GM23338 (cell line): ENCODE results near the gene GNMT.

Experiments used
- CREB1 ChIP-seq: fragments of 250-450 bp; sonication (Bioruptor Pico); IDR thresholded peaks from 2 replicates; pipeline ENCODE4 v1.5.0; 2020; ENCODE audit warnings: low read depth, mild to moderate bottlenecking, moderate library complexity
- EZH2 ChIP-seq: fragments of 200-600 bp; sonication (generic); IDR thresholded peaks from one replicate; pipeline ENCODE4 v1.8.0; 2017; ENCODE audit warnings: antibody characterized with exemption, mild to moderate bottlenecking, low read depth; ENCODE audit not compliant: unreplicated experiment
- EZH2phosphoT487 ChIP-seq: fragments of 200-600 bp; sonication (generic); IDR thresholded peaks from one replicate; pipeline ENCODE4 v1.8.1; 2018; ENCODE audit warnings: antibody characterized with exemption; ENCODE audit not compliant: unreplicated experiment
- JUNB ChIP-seq: IDR thresholded peaks from one replicate; pipeline ENCODE4 v1.6.1; 2016; ENCODE audit warnings: antibody characterized with exemption; ENCODE audit not compliant: unreplicated experiment
- NANOG ChIP-seq: IDR thresholded peaks from 2 replicates; pipeline ENCODE4 v1.6.1; 2016; ENCODE audit warnings: antibody characterized with exemption, borderline replicate concordance
- POLR2AphosphoS5 ChIP-seq: IDR thresholded peaks from 2 replicates; pipeline ENCODE4 v1.6.1; 2016; ENCODE audit warnings: antibody characterized with exemption, low read depth
- ZNF114 ChIP-seq: fragments of 250-450 bp; sonication (Bioruptor Pico); IDR thresholded peaks from 2 replicates; pipeline ENCODE4 v1.5.0; 2020; ENCODE audit warnings: mild to moderate bottlenecking, moderate library complexity
- ZNF331 ChIP-seq: fragments of 250-450 bp; sonication (Bioruptor Pico); IDR thresholded peaks from 2 replicates; pipeline ENCODE4 v1.5.0; 2020; ENCODE audit warnings: low read depth, mild to moderate bottlenecking, moderate library complexity
- TF ChIP-seq, protein P1 (sequence below), 2 experiments: fragments of 200-600 bp in 1 of 2; sonication (generic) in 1 of 2; conservative IDR thresholded peaks; 2 replicates each; pipeline versions ENCODE4 v1.5.1 to v1.6.1; 2016 to 2017; ENCODE audit warnings: antibody characterized with exemption in 2 of 2, low read depth in 2 of 2, mild to moderate bottlenecking in 2 of 2, moderate library complexity in 1 of 2
- TF ChIP-seq, protein P2 (sequence below): IDR thresholded peaks from one replicate; pipeline ENCODE4 v1.6.1; 2018; ENCODE audit warnings: antibody characterized with exemption; ENCODE audit not compliant: unreplicated experiment
- TF ChIP-seq, protein P3 (sequence below): IDR thresholded peaks from 2 replicates; pipeline ENCODE4 v1.6.1; 2016; ENCODE audit warnings: antibody characterized with exemption

DNA sequence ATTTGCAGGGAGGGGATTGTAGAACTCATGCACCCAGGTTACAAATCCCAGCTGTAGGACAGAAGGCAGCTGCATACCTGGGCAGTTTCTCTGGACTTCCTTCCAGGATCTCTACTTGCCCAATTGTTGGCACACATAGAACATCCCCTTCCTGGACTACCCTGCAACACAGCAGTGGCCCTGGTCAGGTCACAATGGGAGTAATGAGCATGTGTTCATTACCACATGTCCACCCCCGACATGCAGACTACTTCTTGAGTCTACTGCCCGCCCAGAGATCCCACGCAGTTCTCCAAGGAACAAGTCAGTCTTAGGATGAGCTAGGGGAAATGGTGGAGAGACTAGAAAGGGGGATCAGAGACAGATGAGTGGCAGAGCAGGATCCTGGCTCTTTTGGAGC is 13.4 kb downstream of the GNMT start:
- no peak for TF ChIP-seq EZH2
- TF ChIP-seq, protein P1, sequence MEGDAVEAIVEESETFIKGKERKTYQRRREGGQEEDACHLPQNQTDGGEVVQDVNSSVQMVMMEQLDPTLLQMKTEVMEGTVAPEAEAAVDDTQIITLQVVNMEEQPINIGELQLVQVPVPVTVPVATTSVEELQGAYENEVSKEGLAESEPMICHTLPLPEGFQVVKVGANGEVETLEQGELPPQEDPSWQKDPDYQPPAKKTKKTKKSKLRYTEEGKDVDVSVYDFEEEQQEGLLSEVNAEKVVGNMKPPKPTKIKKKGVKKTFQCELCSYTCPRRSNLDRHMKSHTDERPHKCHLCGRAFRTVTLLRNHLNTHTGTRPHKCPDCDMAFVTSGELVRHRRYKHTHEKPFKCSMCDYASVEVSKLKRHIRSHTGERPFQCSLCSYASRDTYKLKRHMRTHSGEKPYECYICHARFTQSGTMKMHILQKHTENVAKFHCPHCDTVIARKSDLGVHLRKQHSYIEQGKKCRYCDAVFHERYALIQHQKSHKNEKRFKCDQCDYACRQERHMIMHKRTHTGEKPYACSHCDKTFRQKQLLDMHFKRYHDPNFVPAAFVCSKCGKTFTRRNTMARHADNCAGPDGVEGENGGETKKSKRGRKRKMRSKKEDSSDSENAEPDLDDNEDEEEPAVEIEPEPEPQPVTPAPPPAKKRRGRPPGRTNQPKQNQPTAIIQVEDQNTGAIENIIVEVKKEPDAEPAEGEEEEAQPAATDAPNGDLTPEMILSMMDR (conservative IDR thresholded peaks at IDR 0.05; ENCODE audit: low read depth in 2 of 2): no peak
- no peak for TF ChIP-seq POLR2AphosphoS5
- TF ChIP-seq EZH2phosphoT487: no peak
- TF ChIP-seq, protein P2, sequence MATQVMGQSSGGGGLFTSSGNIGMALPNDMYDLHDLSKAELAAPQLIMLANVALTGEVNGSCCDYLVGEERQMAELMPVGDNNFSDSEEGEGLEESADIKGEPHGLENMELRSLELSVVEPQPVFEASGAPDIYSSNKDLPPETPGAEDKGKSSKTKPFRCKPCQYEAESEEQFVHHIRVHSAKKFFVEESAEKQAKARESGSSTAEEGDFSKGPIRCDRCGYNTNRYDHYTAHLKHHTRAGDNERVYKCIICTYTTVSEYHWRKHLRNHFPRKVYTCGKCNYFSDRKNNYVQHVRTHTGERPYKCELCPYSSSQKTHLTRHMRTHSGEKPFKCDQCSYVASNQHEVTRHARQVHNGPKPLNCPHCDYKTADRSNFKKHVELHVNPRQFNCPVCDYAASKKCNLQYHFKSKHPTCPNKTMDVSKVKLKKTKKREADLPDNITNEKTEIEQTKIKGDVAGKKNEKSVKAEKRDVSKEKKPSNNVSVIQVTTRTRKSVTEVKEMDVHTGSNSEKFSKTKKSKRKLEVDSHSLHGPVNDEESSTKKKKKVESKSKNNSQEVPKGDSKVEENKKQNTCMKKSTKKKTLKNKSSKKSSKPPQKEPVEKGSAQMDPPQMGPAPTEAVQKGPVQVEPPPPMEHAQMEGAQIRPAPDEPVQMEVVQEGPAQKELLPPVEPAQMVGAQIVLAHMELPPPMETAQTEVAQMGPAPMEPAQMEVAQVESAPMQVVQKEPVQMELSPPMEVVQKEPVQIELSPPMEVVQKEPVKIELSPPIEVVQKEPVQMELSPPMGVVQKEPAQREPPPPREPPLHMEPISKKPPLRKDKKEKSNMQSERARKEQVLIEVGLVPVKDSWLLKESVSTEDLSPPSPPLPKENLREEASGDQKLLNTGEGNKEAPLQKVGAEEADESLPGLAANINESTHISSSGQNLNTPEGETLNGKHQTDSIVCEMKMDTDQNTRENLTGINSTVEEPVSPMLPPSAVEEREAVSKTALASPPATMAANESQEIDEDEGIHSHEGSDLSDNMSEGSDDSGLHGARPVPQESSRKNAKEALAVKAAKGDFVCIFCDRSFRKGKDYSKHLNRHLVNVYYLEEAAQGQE: no peak
- TF ChIP-seq NANOG: no peak
- TF ChIP-seq ZNF114 (CRISPR knock-in tag): no peak
- TF ChIP-seq, protein P3, sequence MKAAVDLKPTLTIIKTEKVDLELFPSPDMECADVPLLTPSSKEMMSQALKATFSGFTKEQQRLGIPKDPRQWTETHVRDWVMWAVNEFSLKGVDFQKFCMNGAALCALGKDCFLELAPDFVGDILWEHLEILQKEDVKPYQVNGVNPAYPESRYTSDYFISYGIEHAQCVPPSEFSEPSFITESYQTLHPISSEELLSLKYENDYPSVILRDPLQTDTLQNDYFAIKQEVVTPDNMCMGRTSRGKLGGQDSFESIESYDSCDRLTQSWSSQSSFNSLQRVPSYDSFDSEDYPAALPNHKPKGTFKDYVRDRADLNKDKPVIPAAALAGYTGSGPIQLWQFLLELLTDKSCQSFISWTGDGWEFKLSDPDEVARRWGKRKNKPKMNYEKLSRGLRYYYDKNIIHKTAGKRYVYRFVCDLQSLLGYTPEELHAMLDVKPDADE: no peak
- TF ChIP-seq JUNB: no peak
- TF ChIP-seq ZNF331 (CRISPR knock-in tag): no peak
- TF ChIP-seq CREB1: no peak
